CD1c-positive myeloid dendritic cell (primary cell): ENCODE data around the gene GCG.
A peak's percentile ranks its signal among the peaks of the same experiment; 100 is the strongest.

ENCODE experiments used
- DNase-seq: peaks from one replicate; pipeline ENCODE4 v3.0.0-alpha.2; 2016; ENCODE audit errors: extremely low spot score

GCG gene

DNA sequence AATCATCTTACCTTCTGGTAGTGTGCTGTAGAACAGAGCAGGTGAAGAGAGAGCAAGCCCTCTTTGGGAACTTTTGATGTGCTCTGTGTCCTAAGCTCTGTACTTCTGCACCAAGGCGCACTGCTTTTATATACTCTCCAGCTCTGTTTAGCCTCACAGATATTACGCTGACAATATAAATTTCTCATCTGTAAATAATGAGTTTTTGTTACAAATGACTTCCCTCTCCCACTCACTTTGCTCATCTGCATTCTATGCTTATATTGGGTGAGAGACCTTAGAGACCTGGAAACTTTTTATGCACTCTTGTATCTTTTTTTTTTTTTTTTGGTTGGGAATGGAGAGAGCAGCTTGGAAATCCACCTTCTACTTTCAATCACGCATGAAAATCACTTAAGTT lies at the start of gene GCG:
Gene GCG, minus strand, starts transcription at position 101 of the 400 bp plus-strand sequence. CDS start 3,069 bp downstream, outside the sequence.
- DNase-seq = no peak

DNA sequence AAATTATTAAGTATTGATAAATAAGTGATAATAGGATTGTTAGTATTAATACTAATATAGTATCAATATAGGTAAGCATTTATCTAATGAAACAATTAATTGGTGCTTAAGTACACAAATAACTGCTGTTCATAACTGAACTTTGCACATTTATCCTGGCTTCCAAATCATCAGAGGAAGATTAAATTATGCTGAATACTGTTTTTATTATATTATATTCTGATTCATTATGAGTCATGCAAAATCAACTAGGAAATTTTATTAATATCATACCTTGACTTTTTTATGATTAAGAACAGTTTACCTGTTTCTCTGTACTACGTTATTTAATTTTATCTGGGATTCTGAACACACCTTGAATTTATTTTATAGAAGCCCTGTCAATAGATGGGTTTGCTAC lies 48.6 kb upstream of the GCG start:
- DNase-seq = no peak

DNA sequence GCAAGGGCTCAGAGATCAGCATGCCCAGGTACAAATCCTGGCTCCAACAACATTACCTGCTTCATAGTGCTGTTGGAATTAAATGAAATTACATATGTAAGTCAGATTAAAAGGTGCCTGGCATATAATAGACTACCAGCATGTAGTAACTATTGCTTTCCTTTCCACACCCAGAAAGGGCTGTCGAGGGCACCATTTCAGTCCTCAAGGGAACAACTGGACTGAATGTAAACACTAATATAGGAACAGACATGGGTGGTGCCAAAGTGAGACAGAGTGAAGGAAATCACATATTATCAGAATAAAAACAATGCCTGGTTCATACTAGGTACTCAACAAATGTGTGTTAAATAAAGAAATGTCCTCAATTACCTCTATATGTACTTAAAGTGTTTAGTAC lies 47.9 kb upstream of the GCG start:
- no peak for DNase-seq

DNA sequence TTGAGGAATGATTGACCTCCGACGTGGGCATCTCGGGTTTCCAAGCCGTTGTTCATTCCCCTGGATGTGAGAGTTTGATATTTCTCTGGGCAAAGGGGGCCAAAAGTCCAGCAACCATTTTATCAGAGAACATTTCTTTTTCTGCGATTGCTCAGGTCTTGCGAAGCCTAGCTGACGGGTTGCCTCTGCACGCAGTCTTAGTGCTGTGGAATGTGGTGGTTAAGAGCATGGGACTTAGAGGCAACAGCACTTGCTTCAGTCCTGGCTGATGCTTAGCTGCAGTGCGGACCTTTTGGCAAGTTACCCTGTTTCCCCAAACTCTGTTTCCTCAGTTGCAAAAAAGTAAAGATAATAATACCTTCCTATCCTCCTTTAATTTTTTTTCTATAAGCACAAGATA lies 46.2 kb upstream of the GCG start:
- no peak for DNase-seq

DNA sequence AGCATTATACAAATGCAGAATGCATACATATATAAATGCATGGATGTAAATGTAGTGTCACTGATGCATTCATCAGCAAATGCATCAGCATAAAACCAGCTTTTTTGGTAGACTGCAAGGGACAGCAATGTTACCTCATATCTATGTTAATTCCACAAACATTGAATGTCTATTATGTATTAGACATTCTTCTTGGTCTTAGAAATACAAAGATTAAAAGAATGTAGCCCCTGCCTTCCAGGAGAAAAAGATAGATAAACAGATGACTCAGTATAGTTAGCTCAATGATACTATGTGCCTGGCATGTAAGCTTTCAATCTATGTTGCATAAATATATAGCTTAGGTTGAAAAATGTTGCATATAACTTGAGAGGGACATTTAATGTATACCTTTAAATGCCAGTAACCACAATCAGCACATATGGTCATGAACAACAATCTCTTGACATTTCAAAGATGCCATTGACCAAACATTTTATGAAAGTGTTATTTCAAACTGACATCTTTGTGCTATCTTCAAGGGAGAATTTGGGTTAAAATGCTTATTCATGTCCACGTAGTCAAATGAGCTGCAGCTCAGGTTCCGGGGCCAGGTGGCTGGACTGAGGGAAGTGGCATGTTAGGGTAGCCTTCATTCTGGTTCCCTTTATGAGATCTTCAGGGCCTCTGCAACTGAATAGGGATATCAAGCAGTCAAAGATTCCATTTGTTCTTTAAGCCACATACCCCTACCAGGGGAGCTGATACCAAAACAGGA lies 45.2 kb upstream of the GCG start:
- DNase-seq = no peak

DNA sequence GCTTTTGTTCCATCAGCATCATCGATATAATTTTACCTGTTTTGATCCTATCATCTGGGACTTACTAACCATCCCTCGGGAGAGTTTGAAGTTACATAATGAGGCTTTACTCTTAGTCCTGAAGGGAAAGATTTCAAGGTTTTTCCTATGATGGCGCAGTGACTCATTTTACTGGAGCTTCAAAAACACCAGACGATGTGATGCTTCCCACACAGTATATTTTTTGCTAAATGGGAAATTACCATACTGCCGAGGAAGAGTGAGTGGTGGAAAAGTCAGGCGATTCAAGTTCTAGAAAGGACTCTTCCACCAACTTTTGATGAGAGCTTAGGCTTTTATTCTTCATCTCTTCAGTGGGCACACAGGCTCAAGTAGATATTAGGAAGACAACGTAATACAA lies 44.6 kb upstream of the GCG start:
- no peak for DNase-seq

DNA sequence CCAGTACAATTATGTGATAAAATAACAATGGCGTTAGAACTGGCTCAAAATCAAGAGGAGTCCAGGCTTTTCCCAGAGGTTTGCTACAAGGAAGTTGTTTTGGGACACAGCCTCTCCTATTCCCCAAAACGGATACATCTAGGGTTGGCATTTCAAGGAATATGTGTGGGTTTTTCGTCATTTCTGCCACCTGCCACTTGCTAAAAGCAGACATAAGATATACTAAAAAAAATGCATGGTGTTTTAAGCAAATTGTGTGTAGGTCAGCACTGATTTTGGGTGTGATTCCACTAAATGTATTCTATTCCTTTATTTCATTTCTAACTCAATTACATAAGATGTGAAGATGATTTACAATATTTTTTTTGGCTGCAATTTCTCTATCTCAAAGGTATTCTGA lies 36.4 kb upstream of the GCG start:
- DNase-seq = no peak

DNA sequence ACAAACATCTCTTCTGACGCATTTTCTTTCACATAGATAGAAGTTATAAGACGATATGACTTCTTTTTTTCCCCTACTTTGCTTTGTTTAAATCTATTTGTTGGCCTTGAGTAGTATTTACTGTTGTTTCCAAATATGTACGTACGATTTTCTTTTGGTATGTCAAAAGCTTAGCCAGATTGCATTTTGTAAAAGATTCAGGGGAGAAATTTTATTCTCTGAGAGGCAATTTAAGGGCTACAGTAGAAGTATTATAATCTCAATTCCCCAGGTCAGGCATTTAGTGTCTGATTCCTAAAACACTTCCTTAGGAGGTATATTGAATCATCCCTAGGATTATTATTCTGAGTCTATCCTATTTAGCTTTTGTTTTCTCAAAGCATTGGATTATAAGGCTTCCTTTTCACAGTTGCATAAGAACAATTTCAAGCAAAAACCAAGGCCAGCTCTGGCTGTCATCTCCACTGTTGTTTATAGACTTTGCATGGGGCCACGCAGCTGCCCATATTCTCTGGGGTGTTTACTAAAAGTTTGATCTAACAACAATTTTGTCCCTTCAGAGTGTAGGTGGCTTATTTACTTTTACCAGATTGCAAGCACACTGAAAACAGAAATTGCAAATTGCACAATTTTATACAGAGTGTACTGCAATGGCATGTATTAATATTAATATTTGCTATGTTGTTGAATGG lies 33.6 kb upstream of the GCG start:
- DNase-seq = no peak

DNA sequence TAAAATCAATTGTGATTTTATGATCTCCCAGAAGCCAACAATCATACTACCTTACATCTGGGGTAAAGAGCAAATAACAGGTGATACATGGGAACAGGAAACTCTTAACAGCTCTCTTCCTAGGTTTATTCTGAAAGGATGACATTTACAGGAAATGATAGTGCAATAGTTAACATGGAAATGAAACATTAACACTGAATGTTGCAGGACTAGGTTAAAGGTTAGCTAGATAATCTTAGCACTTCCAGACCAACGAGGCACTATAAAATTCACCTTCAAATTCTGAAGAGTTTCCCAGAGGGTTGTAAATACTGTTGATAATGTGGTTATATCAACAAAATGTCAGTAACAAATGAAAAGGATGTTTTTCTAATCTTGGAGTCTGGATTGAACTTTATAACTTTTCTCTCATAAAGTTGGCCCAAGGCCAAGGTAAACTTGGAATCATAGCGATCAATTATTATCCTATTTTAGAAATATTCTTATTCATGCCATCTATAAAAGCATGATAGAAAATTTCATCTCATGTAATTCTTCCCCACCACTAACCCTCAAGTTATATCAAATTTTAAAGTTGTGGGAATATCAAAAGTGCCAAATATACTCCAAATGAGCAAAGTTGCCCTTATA lies 32.9 kb upstream of the GCG start:
- DNase-seq = no peak

DNA sequence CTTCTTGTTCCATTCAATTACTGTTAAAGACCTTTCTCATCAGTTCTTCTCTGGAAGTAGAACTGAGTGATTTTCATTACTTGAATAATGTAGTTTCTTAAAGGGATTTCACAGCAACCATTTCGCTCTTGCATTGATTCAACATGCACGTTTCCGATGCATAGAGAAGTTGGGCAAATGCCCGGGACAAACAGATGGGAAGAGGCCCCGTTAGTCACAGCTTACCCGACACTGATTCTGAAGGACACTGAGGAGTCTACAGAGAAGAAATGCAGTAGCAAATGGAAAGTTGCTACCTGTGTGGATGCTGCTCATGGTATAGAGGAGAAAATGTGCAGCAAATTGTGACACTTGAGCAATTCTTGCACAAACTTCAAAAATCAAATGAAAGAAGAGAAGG lies 32.3 kb upstream of the GCG start:
- DNase-seq = no peak

DNA sequence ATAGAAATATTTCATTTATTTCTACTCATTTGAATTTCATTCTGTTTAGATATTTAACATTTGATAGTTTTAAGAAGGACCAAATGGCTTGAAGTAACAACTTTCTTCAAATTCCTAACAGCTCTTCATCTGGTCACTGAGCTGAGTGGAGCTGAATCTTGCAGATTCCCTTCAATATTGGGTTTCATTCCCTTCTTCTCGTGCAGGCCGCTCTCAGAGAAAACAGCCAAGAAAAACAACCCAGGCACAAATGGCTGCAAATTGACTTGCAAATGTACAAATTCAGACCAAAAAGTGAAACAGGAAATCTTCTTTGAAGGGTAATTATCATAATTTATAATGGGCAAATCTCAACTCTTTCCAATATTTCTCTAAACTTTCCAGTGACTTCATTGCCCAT lies 30.3 kb upstream of the GCG start:
- no peak for DNase-seq

DNA sequence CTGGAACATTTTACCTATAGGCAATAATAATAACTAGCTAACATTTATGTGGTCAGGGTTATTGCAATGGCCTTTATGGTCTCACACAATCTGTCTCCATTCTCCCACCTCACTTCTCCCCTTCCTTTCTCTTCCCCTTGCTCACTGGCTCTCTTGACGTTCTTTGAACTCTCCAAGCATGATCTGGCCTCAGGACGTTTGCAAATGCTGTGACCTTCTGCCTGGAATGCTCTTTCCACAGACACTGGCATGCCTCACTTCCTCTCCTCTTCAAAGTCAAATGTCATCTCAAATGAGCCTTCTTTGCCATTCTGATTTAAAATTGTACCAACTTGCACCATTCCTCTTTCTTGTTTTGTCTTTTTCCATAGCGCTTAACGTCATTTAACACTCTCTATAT lies 25.3 kb upstream of the GCG start:
- no peak for DNase-seq

DNA sequence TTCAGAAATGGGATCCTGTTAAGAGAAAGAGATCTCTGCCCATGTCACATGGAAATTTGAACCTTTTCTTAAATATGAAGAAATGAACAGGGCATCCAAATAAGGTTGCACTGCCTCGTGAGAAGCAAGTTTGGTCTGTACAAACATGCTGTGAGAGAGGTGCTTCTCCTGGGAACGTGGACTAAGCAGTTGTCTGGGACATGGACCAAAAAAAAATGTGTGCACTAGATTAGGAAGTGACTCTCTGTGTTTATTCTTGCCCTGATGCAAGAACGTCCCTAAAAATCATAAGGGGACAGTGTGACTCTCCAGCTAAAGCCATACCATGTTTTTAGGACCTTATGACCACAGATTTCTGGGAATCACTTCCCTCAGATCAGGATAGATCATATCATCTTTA lies 23.7 kb upstream of the GCG start:
- no peak for DNase-seq

DNA sequence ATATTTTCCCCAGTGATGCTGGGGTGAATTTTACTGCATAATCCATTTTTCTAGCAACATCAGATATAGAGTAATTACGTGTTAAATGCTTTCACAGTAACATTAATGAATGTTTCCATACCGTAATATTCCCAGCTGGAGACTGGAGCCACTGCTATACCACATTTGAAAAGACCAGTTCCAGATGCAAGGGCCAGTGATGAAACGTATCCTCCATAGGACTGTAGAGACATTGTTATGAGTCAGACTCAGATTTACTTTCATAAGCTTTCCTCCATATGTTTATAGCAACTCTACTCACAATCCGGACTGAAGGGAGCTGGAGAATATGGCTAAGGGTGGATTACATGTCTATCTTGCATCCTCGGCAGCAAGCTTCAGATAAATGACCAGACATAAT lies 22.7 kb upstream of the GCG start:
- no peak for DNase-seq

DNA sequence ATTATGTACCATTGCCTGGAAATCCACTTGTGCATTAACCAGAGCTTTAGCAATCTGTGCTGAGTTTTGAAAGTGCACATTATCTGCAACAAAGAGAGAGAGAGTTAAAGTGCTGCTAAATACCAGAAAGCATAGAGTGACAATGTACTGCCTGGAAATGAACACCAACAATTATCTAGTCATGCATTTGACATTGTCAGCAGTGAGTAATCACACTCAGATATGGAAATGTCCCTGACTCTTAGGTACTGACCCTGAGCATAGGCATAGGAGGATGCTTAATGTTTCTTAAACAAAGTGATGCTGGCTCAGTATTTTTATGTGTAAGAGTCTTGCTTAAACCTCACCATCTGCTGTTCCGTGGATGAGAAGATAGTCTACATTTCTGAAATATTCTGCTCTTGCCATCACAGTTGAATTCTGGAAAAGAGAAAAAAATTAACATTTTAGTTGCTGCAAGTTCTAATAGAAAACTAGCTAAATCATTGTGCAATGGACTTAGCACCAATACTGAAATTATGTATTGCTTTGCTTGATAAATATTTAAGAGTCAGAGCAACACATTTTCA lies 20.8 kb upstream of the GCG start:
- DNase-seq = no peak

DNA sequence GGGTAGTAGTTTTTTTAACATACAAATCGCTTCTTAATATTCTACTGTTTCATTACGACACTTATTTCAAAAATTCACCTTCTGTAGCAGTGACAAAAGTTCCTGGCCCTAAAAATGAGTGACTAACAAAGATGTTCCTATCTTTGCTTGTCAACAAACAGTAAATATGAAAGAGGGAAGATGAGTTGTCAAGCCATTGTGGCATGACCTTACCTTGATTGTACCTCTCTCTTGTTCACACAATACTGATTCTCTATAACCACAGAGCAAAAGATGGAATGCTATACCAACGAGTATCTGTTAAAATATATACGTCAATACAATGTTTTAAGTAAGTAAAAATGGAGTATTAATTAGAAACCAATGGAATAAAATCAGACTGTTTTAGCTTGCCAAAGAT lies 14.7 kb upstream of the GCG start:
- DNase-seq = no peak

DNA sequence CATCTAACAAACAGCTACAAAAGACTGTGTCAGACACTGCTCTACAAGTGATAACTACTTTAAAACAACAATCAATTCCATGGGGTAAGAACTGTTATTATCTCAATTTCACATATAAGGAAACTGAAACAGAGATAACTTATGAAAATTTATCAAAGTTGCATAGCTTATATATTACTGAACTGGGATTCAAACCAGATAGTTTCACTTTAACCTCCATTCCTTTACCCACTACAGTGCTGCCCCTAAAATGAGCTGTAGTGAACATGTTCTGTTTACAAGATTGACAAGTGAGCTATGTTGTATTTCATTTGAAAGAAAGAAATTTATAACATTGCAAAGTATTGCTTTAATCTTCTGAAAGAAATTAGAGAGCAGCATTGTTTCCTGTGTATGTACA lies 14.1 kb upstream of the GCG start:
- no peak for DNase-seq

DNA sequence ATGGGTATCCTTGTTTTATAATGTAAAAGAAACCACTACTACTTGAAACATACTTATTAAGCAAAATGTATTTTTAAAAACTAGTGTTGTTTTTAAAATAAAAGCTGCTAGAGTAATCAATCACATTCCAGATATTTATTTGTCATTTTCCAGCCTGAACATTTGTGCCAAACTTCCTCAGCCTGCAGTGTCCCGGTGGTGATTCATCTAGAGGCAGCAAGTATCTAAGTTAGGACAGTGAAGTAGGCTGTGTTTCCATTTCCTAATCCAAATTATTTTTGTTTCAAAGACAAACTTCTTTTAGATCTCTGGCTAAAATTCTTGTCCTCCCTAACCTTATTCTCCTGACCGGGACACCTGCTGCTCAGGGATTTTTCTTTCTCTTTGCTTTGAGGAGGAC lies 12.8 kb upstream of the GCG start:
- no peak for DNase-seq

DNA sequence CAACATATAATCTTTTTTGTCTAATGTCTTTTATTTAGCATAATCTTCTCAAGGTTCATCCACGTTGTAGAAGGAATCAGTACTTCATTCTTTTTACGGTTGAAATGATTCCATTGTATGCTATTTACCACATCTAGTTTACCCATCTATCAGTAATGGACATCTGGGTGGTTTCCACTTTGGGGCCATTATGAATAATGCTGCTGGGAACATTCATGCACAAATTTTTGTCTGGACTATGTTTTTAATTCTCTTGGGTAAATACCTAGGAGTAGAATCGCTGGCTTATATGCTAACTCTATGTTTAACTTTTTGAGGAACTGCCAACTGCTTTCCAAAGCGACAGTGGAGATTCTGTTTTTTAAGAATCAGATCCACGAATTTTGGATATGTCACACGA lies 7.4 kb upstream of the GCG start:
- DNase-seq = no peak

DNA sequence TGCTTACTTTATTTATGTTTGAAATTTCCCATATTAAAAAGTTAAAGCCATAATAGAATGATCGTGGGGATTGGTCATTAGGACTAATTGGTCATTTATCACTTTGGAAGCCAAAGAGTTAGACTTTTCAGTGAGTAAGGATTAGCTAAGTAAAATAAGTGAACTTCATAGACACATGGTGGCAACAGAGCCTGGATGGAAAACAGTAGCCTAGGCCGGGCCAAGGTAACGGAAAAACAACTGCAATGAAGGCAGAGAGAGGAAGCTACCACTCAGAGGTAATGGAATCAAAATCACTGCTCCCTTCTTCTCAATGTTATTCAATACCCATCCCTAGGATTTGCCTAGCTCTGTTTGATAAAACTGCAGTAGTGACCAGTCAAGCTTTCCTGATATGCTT lies 4.1 kb upstream of the GCG start:
- no peak for DNase-seq

DNA sequence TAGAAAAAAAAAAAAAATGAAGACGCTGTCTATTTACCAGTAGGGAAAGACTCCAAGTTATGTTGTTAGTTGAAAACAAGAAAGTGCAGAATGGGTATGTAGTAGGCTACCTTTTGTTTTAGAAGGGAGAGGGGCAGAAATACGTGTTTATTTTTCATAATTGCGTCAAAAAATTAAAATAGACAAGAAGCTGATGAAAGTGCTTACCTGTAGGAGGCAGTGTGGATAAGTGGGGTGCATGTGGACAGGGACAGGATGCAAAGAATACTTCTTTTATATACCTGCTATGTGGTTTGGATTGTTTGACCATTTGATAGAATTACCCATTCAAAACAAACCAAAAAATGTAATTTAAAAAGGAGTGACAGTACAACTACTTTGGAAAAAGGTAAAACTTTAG lies 3.0 kb upstream of the GCG start:
- no peak for DNase-seq

DNA sequence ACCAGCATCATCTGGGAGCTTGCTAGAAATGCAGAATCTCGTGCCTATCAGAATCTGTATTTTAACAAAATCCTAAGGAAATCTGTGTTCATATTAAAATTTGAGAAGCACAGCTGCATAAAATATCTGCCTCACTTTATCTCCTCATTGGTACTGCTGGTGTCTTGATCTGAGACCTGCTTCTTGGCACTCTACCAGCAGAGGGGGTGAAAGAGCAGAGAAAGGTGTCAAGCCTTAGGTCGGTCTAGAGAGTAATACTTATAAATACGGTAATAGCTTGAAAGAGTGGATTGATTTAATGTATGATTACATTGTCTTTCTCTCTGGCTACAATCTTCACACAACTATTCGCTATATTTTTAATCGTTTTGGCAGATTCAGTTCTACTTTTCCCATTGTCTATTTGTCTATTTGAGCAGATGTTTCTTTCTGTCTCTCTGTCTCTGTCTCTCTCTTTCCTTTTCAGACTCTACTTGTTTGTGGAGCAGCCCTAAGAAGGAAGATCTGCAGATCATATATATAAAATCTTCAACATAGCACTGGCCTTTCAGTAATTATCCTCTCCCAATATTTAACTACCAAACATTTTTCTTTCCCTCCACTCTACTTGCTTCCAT lies 1.7 kb upstream of the GCG start:
- DNase-seq = peak; percentile 65

DNA sequence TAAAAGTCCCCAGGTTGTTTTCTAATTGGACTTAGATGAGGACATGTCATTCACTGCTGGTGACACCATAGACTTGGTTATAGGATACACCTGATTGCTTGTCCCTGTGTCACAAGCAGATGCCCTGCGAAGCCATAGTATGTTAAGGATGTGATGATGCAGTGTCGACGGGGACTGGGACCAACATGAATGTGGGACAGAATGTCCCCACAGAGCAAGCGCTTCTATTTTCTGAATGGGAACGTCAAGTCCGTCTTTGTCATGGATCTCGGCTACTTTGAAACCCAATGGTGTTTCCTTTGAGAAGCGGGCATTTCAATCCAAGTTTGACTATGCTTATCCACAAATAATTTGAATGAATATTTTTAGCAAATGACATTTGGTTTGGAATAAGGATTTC lies 2.1 kb downstream of the GCG start:
- no peak for DNase-seq
